Panc1 (cell line): ENCODE data around the gene C12orf43. TPM values are rescaled to one million over a fixed set of nuclear protein-coding genes. Genes with fewer than 3 reads are reported as not detected.

ENCODE experiments used
- ATAC-seq: fragments of 200-7000 bp; cut with Tn5 transposase; 2 replicates; pipeline ENCODE4 v1.9.1; 2020; ENCODE audit warnings: mild to moderate bottlenecking, moderate library complexity
- BruUV-seq: library from RNA; stranded (reverse); fragments of 400-500 nt; replicated peaks from 2 replicates; lab custom pipeline; 2021; lab: Mats Ljungman, UMichigan
- CTCF ChIA-PET: fragments of 300-600 bp; sonication (Branson Sonifier 250); formaldehyde crosslinking; loops from one replicate; lab custom pipeline; 2022; ENCODE audit warnings: antibody characterized with exemption; lab: Charles Lee
- POLR2A ChIA-PET: fragments of 300-600 bp; sonication (Branson Sonifier 250); formaldehyde crosslinking; loops from one replicate; lab custom pipeline; 2022; ENCODE audit warnings: antibody characterized with exemption; lab: Charles Lee
- DNase-seq: peaks from one replicate; pipeline ENCODE4 v3.0.0-alpha.2; 2010; ENCODE audit warnings: low read depth, low spot score
- H3K27ac ChIP-seq: 2 replicates; pipeline ENCODE4 v1.5.1; 2011; ENCODE audit warnings: mild to moderate bottlenecking, low read length, inconsistent platforms
- H3K27me3 ChIP-seq: fragments of 200-500 bp; sonication (Bioruptor generic); 2 replicates; pipeline ENCODE4 v1.6.0; 2014; ENCODE audit warnings: low read length, inconsistent platforms; ENCODE audit not compliant: control insufficient read depth, insufficient read depth
- H3K36me3 ChIP-seq: fragments of 200-500 bp; sonication (Bioruptor generic); 2 replicates; pipeline ENCODE4 v1.5.1; 2014; ENCODE audit warnings: inconsistent platforms, mild to moderate bottlenecking, low read length, moderate library complexity; ENCODE audit not compliant: control insufficient read depth, insufficient read depth
- H3K4me1 ChIP-seq: 2 replicates; pipeline ENCODE4 v1.5.1; 2011; ENCODE audit warnings: inconsistent platforms, mild to moderate bottlenecking, low read length, moderate library complexity; ENCODE audit not compliant: control insufficient read depth, insufficient read depth
- H3K4me3 ChIP-seq, 2 experiments: 2 replicates each; pipeline ENCODE4 v1.5.1; 2011 to 2012; ENCODE audit warnings: low read depth in 2 of 2, low read length in 2 of 2, mild to moderate bottlenecking in 2 of 2, inconsistent platforms in 1 of 2, moderate library complexity in 1 of 2
- H3K9me3 ChIP-seq: fragments of 200-500 bp; sonication (Bioruptor generic); 2 replicates; pipeline ENCODE4 v1.5.1; 2014; ENCODE audit warnings: low read depth, mild to moderate bottlenecking, inconsistent platforms, low read length, moderate library complexity; ENCODE audit not compliant: control insufficient read depth, insufficient read depth
- CTCF ChIP-seq: fragments of 450-650 bp; IDR thresholded peaks from 2 replicates; pipeline ENCODE4 v1.5.1; 2017; ENCODE audit warnings: mild to moderate bottlenecking
- POLR2AphosphoS5 ChIP-seq: IDR thresholded peaks from 2 replicates; pipeline ENCODE4 v1.6.1; 2012; ENCODE audit warnings: mild to moderate bottlenecking, low read depth, low read length, moderate library complexity
- REST ChIP-seq, 2 experiments: IDR thresholded peaks; 2 replicates each; pipeline ENCODE4 v1.6.1; 2011 to 2012; ENCODE audit warnings: low read depth in 2 of 2, control low read depth in 1 of 2, low read length in 1 of 2, mild to moderate bottlenecking in 1 of 2, moderate library complexity in 1 of 2; ENCODE audit not compliant: insufficient read depth in 1 of 2
- SIN3A ChIP-seq: IDR thresholded peaks from 2 replicates; pipeline ENCODE4 v1.6.1; 2012; ENCODE audit warnings: low read depth, mild to moderate bottlenecking, low read length, moderate library complexity, borderline replicate concordance; ENCODE audit not compliant: insufficient read depth
- TCF7L2 ChIP-seq: IDR thresholded peaks from 2 replicates; pipeline ENCODE4 v1.6.1; 2011; ENCODE audit warnings: mild to moderate bottlenecking, low read depth, low read length, inconsistent platforms
- in situ Hi-C: cut with HindIII; loops from 2 replicates; pipeline ENCODE4 v1.10.0; 2016; ENCODE audit warnings: low sequenced_read_pairs, low pct_unique_long_range_greater_than_20kb
- intact Hi-C: fragments of 100-400 bp; cut with micrococcal nuclease; formaldehyde crosslinking; loops from one replicate; pipeline ENCODE4 v1.10.0; 2022; ENCODE audit not compliant: unreplicated experiment
- total RNA-seq: library from RNA; stranded (reverse); gene quantifications from one replicate; pipeline ENCODE4 v1.2.1, GENCODE V29; 2021; ENCODE audit not compliant: unreplicated experiment

Gene C12orf43
- total RNA-seq, 1 experiment from 2014 or later, result 20.7 TPM

GRCh38 chr12:120972870-120973543 lies 43.3 kb downstream of the C12orf43 start:
- ChIA-PET POLR2A (no interaction called here), CTCF (interaction anchor here (1.3 kb wide), 1 partner anchor 11 kb away, joined by 3 read pairs; no protein-coding TSS in a partner anchor)
- Histone ChIP-seq H3K27ac (no peak overlapping the region), H3K9me3 (no peaks in the 10 kb centered on the region), H3K36me3 (no peaks in the 10 kb centered on the region), H3K4me3 (no peak overlapping the region), H3K27me3 (no peaks in the 10 kb centered on the region), H3K4me1 (peaks cover 7% of the 10 kb centered on the region)
- intact Hi-C loops (loop anchor here (5.0 to 10.0 kb wide), 3 partner anchors 116 to 391 kb away; partner anchors contain the start of gene POP5), in situ Hi-C loops (no loop called here)
- TF ChIP-seq CTCF, result no peak
- ATAC-seq (0 out of 2 replicates have a peak, but pooled peaks have one; percentile 19), DNase-seq (no peak)
- no TSS peak for BruUV-seq

GRCh38 chr12:120971299-120972180 lies 44.7 kb downstream of the C12orf43 start:
- no peaks in the 10 kb centered on the region for H3K36me3 ChIP-seq
- DNase-seq (peak; percentile 52), ATAC-seq (peak; percentile 89)
- no peak overlapping the region for H3K4me3 ChIP-seq
- no peak overlapping the region for H3K27ac ChIP-seq
- no TSS peak for BruUV-seq
- no peak for TF ChIP-seq TCF7L2
- TF ChIP-seq CTCF, result no peak; the same call in none of the 2 replicates
- no peak for TF ChIP-seq REST (IDR thresholded peaks at IDR 0.05; ENCODE audit: insufficient read depth in 1 of 2, low read depth in 2 of 2, low read length in 1 of 2)
- TF ChIP-seq SIN3A, result no peak
- TF ChIP-seq POLR2AphosphoS5, result no peak
- ChIA-PET CTCF (interaction anchor here (0.6 to 1.2 kb wide), 10 partner anchors 35 to 322 kb away, joined by 3 to 6 read pairs (median 4); no protein-coding TSS in a partner anchor), POLR2A (interaction anchor here (0.7 kb wide), 1 partner anchor 14 kb away, joined by 5 read pairs; no protein-coding TSS in a partner anchor)
- in situ Hi-C loops (no loop called here), intact Hi-C loops (loop anchor here (5.0 to 10.0 kb wide), 3 partner anchors 114 to 389 kb away; partner anchors contain the start of gene POP5)
- peaks cover 4% of the 10 kb centered on the region; the same call in 1 of the 2 replicates for H3K4me1 ChIP-seq
- no peaks in the 10 kb centered on the region for H3K9me3 ChIP-seq
- no peaks in the 10 kb centered on the region for H3K27me3 ChIP-seq
